DND-41 (cell line): ENCODE measurements around the gene MAB21L4.

Source experiments
- ATAC-seq: fragments of 200-7000 bp; cut with Tn5 transposase; 3 replicates; pipeline ENCODE4 v1.9.1; 2021; ENCODE audit warnings: low read depth; ENCODE audit not compliant: insufficient read depth
- DNase-seq: peaks from one replicate; pipeline ENCODE4 v3.0.0-alpha.2; 2020
- H2AFZ ChIP-seq: 2 replicates; pipeline ENCODE4 v1.6.0; 2012; ENCODE audit warnings: low read depth, low read length
- H3K27ac ChIP-seq: 2 replicates; pipeline ENCODE4 v1.5.1; 2012; ENCODE audit warnings: low read length, inconsistent platforms
- H3K27me3 ChIP-seq: fragments of 200-600 bp; sonication (generic); 2 replicates; pipeline ENCODE4 v1.6.0; 2012; ENCODE audit warnings: low read length, mild to moderate bottlenecking, inconsistent platforms; ENCODE audit not compliant: insufficient read depth, poor library complexity
- H3K36me3 ChIP-seq: 2 replicates; pipeline ENCODE4 v1.5.1; 2012; ENCODE audit warnings: low read length, inconsistent platforms; ENCODE audit not compliant: insufficient read depth
- H3K4me1 ChIP-seq: 2 replicates; pipeline ENCODE4 v1.5.1; 2012; ENCODE audit warnings: mild to moderate bottlenecking, low read length; ENCODE audit not compliant: insufficient read depth
- H3K4me2 ChIP-seq: 2 replicates; pipeline ENCODE4 v1.6.0; 2012; ENCODE audit warnings: mild to moderate bottlenecking, moderate library complexity, low read length, inconsistent platforms; ENCODE audit not compliant: insufficient read depth
- H3K4me3 ChIP-seq, 2 experiments: fragments of 200-600 bp in 1 of 2; shearing (Covaris generic) in 1 of 2; 2 replicates each; pipeline ENCODE4 v1.5.1; 2012 to 2016; ENCODE audit warnings: inconsistent platforms in 2 of 2, low read length in 2 of 2, mild to moderate bottlenecking in 2 of 2, low read depth in 1 of 2, moderate library complexity in 1 of 2
- H3K79me2 ChIP-seq: 2 replicates; pipeline ENCODE4 v1.6.0; 2012; ENCODE audit warnings: low read length, inconsistent platforms; ENCODE audit not compliant: insufficient read depth
- H3K9ac ChIP-seq: 2 replicates; pipeline ENCODE4 v1.6.0; 2012; ENCODE audit warnings: low read depth, mild to moderate bottlenecking, inconsistent platforms, low read length, moderate library complexity
- H3K9me3 ChIP-seq: 2 replicates; pipeline ENCODE4 v1.5.1; 2012; ENCODE audit warnings: low read length, moderate library complexity, mild to moderate bottlenecking, inconsistent platforms; ENCODE audit not compliant: insufficient read depth, severe bottlenecking
- H4K20me1 ChIP-seq: 2 replicates; pipeline ENCODE4 v1.6.0; 2012; ENCODE audit warnings: low read length; ENCODE audit not compliant: insufficient read depth
- CTCF ChIP-seq: IDR thresholded peaks from 2 replicates; pipeline ENCODE4 v1.5.1; 2012; ENCODE audit warnings: borderline replicate concordance, low read length, moderate library complexity, mild to moderate bottlenecking; ENCODE audit not compliant: poor library complexity, severe bottlenecking; ENCODE audit errors: extremely low read depth
- EZH2 ChIP-seq: IDR thresholded peaks from 3 replicates; pipeline ENCODE4 v1.6.1; 2012; ENCODE audit warnings: borderline replicate concordance, low read depth, mild to moderate bottlenecking, moderate library complexity, low read length, inconsistent platforms; ENCODE audit not compliant: severe bottlenecking

Gene MAB21L4

DNA sequence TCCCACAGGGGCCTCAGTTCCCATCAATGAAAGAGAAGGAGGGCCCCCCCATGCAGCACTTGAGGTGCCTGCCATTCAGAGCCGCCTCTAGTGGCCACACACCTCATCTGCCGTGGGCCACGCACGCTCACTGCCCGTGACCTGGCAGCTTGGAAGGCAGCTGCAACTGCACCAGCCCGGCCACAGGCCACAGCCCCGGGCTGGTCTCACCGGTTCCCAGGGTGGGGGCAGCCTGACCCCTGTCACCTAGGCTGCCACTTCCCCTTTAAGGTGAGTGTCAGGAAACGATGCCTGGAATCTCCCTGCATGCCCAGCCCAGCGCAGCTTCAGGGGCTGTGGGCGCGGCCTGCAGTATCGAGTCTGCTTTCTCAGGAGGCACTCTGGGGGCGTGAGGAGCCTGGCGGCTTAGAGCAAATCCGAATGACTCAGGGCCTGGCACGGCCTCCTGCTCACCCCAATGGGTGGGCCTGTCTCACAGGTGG, 2.6 kb downstream of the MAB21L4 start:
- DNase-seq (no peak), ATAC-seq (no peak)
- Histone ChIP-seq H4K20me1 (peaks cover 5% of the 10 kb centered on the region; the same call in 1 of the 2 replicates), H3K4me1 (no peaks in the 10 kb centered on the region), H3K27ac (no peak overlapping the region), H3K27me3 (peaks cover 4% of the 10 kb centered on the region), H3K9ac (no peak overlapping the region), H3K4me2 (no peak overlapping the region), H3K9me3 (no peaks in the 10 kb centered on the region), H3K79me2 (no peaks in the 10 kb centered on the region), H2AFZ (no peak overlapping the region), H3K36me3 (no peaks in the 10 kb centered on the region), H3K4me3 (no peak overlapping the region)
- no peak for TF ChIP-seq EZH2
- TF ChIP-seq CTCF: no peak

GRCh38 chr2:240892925-240893324, 3.0 kb downstream of the MAB21L4 start:
- no peak overlapping the region for H2AFZ ChIP-seq
- DNase-seq (no peak), ATAC-seq (no peak)
- H4K20me1 ChIP-seq: peaks cover 5% of the 10 kb centered on the region; the same call in 1 of the 2 replicates
- H3K27me3 ChIP-seq: peaks cover 3% of the 10 kb centered on the region
- no peaks in the 10 kb centered on the region for H3K9me3 ChIP-seq
- H3K27ac ChIP-seq: no peak overlapping the region
- H3K4me2 ChIP-seq: no peak overlapping the region
- no peak overlapping the region for H3K9ac ChIP-seq
- no peaks in the 10 kb centered on the region for H3K79me2 ChIP-seq
- TF ChIP-seq EZH2: no peak
- no peak for TF ChIP-seq CTCF
- no peaks in the 10 kb centered on the region for H3K36me3 ChIP-seq
- no peak overlapping the region for H3K4me3 ChIP-seq
- no peaks in the 10 kb centered on the region for H3K4me1 ChIP-seq

- DNase-seq (no peak), ATAC-seq (no peak)
- no peak overlapping the region for H3K9ac ChIP-seq
- TF ChIP-seq EZH2 (no peak), CTCF (no peak)
- H3K27ac ChIP-seq: no peak overlapping the region
- peaks cover 5% of the 10 kb centered on the region; the same call in 1 of the 2 replicates for H4K20me1 ChIP-seq
- no peaks in the 10 kb centered on the region for H3K36me3 ChIP-seq
- no peak overlapping the region for H3K4me3 ChIP-seq
- H3K9me3 ChIP-seq: no peaks in the 10 kb centered on the region
- H3K4me1 ChIP-seq: no peaks in the 10 kb centered on the region
- H3K27me3 ChIP-seq: no peaks in the 10 kb centered on the region
- no peaks in the 10 kb centered on the region for H3K79me2 ChIP-seq
- H2AFZ ChIP-seq: no peak overlapping the region
- H3K4me2 ChIP-seq: no peak overlapping the region
Observed at GRCh38 chr2:240892356-240892755, 3.6 kb downstream of the MAB21L4 start.
